ENCODE measurements around the gene PPME1.
"Not testable (repeated sequence)": the region's sequence is repeated elsewhere in the genome, so short reads cannot be mapped to it uniquely, and the experiment has no call there.

The PPME1 gene, protein sequence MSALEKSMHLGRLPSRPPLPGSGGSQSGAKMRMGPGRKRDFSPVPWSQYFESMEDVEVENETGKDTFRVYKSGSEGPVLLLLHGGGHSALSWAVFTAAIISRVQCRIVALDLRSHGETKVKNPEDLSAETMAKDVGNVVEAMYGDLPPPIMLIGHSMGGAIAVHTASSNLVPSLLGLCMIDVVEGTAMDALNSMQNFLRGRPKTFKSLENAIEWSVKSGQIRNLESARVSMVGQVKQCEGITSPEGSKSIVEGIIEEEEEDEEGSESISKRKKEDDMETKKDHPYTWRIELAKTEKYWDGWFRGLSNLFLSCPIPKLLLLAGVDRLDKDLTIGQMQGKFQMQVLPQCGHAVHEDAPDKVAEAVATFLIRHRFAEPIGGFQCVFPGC

GRCh38 chr11:74170694-74171629 is at the start of gene PPME1, which contains the start of gene C2CD3:
Gene PPME1 (plus strand): TSS chr11:74171289. CDS start chr11:74171422, 133 bp downstream.
Gene C2CD3 (minus strand): TSS chr11:74171002. CDS start chr11:74170792, 210 bp downstream.
- DNase-seq (ENCODE audit: low spot score) = peak; percentile 100

DNA sequence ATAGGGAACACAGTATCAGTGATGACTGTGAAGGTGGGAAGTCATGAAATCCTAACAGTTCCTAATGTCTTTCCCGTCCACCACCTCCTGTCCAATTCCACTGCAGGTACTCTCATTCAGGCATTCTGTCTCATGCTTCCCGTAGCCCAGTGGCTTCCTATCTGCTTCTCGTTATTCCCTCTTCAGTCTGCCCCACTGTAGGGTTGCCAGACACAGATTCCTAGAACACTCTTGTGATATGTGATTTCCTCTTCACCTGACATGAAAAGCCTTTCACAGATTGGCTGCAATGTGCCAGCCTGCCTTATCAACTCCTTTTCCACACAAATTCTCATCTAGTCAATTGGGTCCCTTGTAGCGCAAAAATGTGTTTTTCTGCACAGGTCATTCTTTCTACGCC is 49.3 kb upstream of the PPME1 start:
- no peak for DNase-seq (ENCODE audit: low spot score)

- no peak for DNase-seq (ENCODE audit: low spot score)
Measured at GRCh38 chr11:74123008-74123448, 48.1 kb upstream of the PPME1 start.

DNA sequence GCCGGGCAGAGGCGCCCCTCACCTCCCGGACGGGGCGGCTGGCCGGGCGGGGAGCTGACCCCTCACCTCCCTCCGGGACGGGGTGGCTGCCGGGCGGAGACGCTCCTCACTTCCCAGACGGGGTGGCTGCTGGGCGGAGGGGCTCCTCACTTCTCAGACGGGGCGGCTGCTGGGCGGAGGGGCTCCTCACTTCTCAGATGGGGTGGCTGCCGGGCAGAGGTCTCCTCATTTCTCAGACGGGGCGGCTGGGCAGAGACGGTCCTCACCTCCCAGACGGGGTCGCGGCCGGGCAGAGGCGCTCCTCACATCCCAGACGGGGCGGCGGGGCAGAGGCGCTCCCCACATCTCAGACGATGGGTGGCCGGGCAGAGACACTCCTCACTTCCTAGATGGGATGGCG is 42.0 kb upstream of the PPME1 start:
- not testable (repeated sequence) for DNase-seq (ENCODE audit: low spot score)

- no peak for DNase-seq (ENCODE audit: low spot score)
Measured at GRCh38 chr11:74132833-74133232, 38.3 kb upstream of the PPME1 start.

DNA sequence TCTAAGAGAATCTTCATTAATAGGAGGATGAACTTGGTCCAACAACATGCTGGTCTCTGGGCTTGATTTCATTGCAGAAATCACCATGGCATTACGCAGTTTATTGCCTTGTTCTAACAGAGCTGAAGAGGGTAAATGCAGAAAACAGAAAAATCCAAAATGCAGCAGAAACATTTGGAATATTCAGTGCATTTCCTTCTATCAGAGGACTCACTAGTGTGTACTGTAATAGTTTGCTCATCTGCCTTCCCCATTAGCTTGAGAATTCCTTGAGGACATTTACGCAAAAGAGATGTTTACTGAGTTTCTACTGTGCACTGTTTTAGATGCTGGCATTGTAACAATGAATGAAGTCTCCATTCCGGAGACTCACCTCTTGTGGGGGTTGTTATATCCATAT is 37.7 kb upstream of the PPME1 start:
- DNase-seq (ENCODE audit: low spot score) = no peak

DNA sequence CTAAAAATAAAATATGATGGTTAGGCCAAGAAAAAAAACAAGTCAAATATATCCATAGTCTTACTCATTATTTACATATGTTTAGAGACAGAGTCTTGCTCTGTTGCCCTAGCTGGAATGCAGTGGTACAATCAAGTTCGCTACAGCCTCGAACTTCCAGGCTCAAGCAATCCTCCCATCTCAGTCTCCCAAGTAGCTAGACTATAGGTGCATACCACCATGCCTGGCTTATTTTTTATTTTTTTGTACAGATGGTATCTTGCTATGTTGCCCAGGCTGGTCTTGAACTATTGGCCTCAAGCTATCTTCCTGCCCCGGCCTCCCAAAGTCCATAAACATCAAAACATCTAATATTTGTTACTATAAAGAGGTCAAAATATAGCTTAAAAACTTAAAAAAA is 36.4 kb upstream of the PPME1 start:
- DNase-seq (ENCODE audit: low spot score) = no peak

GRCh38 chr11:74135127-74135840 is 35.8 kb upstream of the PPME1 start:
- no peak for DNase-seq (ENCODE audit: low spot score)

DNA sequence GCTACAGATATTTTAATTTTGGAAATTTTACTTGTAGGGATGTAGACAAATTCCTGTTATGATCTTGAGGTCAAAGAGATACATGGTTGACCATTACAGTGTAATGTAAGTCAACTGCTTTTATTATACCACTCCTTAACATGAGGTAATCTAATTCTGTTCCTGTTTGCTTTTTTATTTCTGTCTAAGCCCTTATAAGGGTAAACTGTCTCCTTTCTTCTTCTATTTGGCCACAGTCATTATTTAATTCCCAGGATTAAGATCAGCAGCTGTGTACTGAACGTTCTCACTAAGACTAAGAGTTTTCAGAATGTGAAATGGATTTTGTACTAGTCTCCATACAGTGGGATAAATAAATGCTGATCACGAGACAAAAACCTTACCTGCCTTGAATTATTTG is 33.1 kb upstream of the PPME1 start:
- DNase-seq (ENCODE audit: low spot score) = no peak

- DNase-seq (ENCODE audit: low spot score) = peak; percentile 5
Measured at GRCh38 chr11:74138572-74138971, 32.5 kb upstream of the PPME1 start.

DNA sequence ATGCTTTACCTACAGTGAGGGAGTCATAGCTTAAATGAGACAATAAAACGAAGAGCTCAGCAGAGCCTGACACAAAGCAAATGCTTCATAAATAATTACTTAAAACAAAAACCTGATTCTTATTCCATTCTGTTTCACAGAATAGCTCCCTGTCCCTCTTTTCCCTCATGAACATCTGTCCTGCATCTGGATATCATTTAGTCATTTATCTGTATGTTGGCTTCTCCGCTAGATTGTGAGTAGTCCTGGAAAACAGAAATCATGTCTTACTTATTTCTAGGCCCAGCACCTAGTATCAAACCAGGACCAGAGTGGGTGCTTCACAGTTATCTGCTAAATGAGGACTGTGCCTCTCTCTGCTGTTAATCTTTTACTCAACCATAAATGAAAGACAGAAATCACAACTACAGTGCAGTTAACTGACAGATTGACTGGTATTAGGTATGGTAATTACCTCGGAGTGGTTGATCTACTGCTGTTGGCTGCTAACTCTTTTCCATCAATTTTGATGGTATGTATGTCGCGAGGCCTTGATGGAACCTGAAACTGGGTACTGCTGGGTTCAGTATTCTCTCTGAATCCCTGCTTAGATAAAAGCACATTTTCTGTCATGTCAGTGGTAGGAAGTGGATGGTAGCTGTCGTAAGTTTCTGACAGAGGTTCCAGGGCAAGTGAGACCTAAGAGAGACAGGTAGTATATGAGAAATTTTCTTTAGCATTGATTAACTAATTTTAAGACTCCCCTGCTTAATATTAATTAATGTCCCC is 31.8 kb upstream of the PPME1 start:
- no peak for DNase-seq (ENCODE audit: low spot score)

DNA sequence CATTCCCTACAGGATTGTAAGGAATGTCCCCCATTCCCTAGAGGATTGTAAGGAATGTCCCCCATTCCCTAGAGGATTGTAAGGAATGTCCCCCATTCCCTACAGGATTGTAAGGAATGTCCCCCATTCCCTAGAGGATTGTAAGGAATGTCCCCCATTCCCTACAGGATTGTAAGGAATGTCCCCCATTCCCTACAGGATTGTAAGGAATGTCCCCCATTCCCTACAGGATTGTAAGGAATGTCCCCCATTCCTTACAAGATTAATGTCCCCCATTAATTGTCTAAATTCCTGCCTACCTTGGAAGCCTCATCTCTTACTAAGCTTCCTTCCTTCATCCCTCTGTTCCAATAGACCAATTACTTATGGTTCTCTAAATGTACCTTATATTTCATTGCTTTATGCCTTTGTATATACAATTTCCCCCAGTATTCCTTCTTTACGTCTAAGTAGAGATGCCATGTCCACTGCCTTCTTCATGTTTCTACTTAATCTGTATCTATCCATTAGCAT is 31.1 kb upstream of the PPME1 start:
- DNase-seq (ENCODE audit: low spot score) = not testable (repeated sequence)

GRCh38 chr11:74141241-74141695 is 29.8 kb upstream of the PPME1 start:
- no peak for DNase-seq (ENCODE audit: low spot score)

DNA sequence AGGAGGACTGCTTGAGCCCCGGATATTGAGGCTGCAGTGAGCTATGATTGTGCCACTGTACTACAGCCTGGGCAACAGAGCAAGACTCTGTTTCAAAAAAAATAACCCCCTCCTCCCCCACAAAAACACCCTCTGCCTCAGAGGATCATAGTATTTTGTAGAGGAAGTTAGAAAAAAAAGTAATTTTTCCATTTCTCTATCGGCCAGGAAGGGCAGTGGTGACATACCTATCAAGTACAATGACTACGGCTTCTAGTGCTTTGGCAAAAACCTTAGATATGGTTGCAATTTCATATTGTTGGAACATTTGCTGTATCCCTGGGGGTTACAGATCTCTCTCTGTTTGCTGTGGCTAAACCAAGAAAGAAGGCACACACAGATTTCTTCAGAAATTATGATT is 29.2 kb upstream of the PPME1 start:
- DNase-seq (ENCODE audit: low spot score) = no peak

- DNase-seq (ENCODE audit: low spot score) = no peak
Measured at GRCh38 chr11:74142624-74143023, 28.5 kb upstream of the PPME1 start.

DNA sequence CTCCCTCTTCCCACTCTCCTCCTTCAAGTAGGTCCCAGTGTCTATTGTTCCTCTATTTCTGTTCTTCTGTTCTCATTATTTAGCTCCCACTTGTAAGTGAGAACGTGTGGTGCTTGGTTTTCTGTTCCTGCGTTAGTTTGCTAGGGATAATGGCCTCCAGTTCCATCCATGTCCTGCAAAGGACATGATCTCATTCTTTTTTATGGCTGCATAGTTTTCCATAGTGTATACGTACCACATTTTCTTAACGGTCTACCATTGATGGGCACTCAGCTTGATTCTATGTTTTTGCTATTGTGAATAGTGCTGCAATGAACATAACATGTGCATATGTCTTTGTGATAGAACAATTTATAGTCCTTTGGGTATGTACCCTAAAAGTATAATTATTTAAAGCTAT is 26.5 kb upstream of the PPME1 start:
- DNase-seq (ENCODE audit: low spot score) = no peak

GRCh38 chr11:74147199-74147929 is 23.7 kb upstream of the PPME1 start:
- DNase-seq (ENCODE audit: low spot score) = no peak

DNA sequence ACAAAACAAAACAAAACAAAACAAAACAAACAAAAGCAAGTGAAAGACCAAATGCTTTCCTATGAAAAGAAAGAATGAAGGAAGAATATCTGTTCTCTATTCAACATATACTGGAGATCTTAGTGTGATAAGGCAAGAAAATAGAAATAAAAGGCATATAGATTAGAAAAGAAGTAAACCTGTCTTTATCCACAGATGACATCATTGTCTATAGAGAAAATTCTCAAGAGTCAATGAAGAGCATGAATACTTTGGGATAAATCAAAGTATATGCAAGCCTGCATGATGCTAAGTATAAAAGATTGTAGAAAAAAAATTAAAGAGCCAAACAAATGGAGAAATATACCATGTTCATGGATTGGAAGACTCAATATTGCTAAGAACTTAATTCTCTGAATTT is 17.9 kb upstream of the PPME1 start:
- DNase-seq (ENCODE audit: low spot score) = no peak

DNA sequence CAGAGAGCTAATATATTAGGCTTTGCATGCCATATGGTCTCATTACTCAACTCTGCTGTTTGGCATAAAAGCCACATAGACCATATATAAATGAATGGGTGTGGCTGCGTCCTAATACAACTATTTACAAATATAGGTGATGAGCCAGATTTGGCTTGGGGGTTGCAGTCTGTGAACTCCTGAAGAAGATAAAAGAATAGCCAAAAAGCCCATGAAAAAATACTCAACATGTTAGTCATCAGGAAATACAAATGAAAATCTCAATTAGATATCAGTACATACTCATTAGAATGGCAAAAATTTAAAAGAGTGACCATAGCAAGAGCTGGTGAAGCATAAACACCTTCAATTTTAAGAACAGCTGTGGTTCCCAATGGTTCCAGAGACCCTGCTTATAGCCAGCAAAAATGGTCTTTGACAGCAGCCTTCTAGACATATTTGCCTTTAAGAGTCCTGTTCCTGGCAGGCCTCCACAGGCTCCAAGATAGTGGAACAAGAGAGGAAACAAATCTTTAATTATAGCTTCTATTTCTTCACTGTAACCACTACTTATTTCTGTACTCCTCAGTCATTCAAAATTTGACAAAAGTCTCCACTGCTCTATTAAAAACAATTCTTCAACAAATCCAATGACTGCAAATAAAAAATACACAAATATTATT is 16.3 kb upstream of the PPME1 start:
- DNase-seq (ENCODE audit: low spot score) = no peak

- DNase-seq (ENCODE audit: low spot score) = no peak
Measured at GRCh38 chr11:74157169-74157568, 13.9 kb upstream of the PPME1 start.

All from putamen (tissue), 1 donor.